HepG2 (cell line): ENCODE measurements around the gene ACOT13. TPM values are rescaled to one million over a fixed set of nuclear protein-coding genes. Genes with fewer than 3 reads are reported as not detected.

ENCODE experiments used
- AKAP8 ChIP-seq: sonication (generic); formaldehyde crosslinking; IDR thresholded peaks from 2 replicates; pipeline ENCODE4 v1.5.1; 2020; ENCODE audit warnings: mild to moderate bottlenecking, missing genetic modification reagents
- CTCF ChIP-seq: sonication (generic); formaldehyde crosslinking; IDR thresholded peaks from 2 replicates; pipeline ENCODE4 v1.5.0; 2020; ENCODE audit warnings: mild to moderate bottlenecking, missing genetic modification reagents, moderate library complexity
- DR1 ChIP-seq: sonication (generic); formaldehyde crosslinking; IDR thresholded peaks from 2 replicates; pipeline ENCODE4 v1.8.0; 2021; ENCODE audit warnings: mild to moderate bottlenecking, missing genetic modification reagents, inconsistent platforms
- FUBP1 ChIP-seq: sonication (generic); formaldehyde crosslinking; IDR thresholded peaks from 2 replicates; pipeline ENCODE4 v1.5.1; 2020; ENCODE audit warnings: missing genetic modification reagents, mild to moderate bottlenecking, borderline replicate concordance
- HCFC1 ChIP-seq: fragments of 150-350 bp; IDR thresholded peaks from 2 replicates; pipeline ENCODE4 v1.6.1; 2014; ENCODE audit warnings: low read depth, low read length
- KDM3A ChIP-seq: IDR thresholded peaks from 2 replicates; pipeline ENCODE4 v1.6.1; 2018; ENCODE audit warnings: low read depth, missing compliant biosample characterization
- MED13 ChIP-seq: sonication (generic); formaldehyde crosslinking; IDR thresholded peaks from 2 replicates; pipeline ENCODE4 v1.5.0; 2020; ENCODE audit warnings: missing genetic modification reagents
- MYC ChIP-seq: sonication (generic); formaldehyde crosslinking; IDR thresholded peaks from 2 replicates; pipeline ENCODE4 v1.9.0; 2021; ENCODE audit warnings: missing genetic modification reagents, borderline replicate concordance
- NCOA5 ChIP-seq: sonication (generic); formaldehyde crosslinking; IDR thresholded peaks from 2 replicates; pipeline ENCODE4 v1.4.0; 2020; ENCODE audit warnings: missing genetic modification reagents
- PLSCR1 ChIP-seq: sonication (generic); formaldehyde crosslinking; IDR thresholded peaks from 2 replicates; pipeline ENCODE4 v1.5.0; 2020; ENCODE audit warnings: missing genetic modification reagents, mild to moderate bottlenecking, borderline replicate concordance
- ZBTB33 ChIP-seq: sonication (generic); formaldehyde crosslinking; IDR thresholded peaks from 2 replicates; pipeline ENCODE4 v1.4.0; 2020; ENCODE audit warnings: missing genetic modification reagents
- ZBTB38 ChIP-seq: sonication (generic); formaldehyde crosslinking; IDR thresholded peaks from 2 replicates; pipeline ENCODE4 v1.5.1; 2020; ENCODE audit warnings: mild to moderate bottlenecking, missing genetic modification reagents
- ZHX2 ChIP-seq, 2 experiments: sonication (generic) in 1 of 2; formaldehyde crosslinking in 1 of 2; IDR thresholded peaks; 2 replicates each; pipeline versions ENCODE4 v1.6.1 to v1.9.0; 2014 to 2022; ENCODE audit warnings: antibody characterized with exemption in 1 of 2, borderline replicate concordance in 1 of 2, inconsistent platforms in 1 of 2, low read depth in 1 of 2, missing genetic modification reagents in 1 of 2
- ZNF660 ChIP-seq: sonication (generic); formaldehyde crosslinking; IDR thresholded peaks from 2 replicates; pipeline ENCODE4 v1.5.1; 2020; ENCODE audit warnings: mild to moderate bottlenecking, low read depth, missing genetic modification reagents, borderline replicate concordance
- ZNF747 ChIP-seq: sonication (generic); formaldehyde crosslinking; IDR thresholded peaks from 2 replicates; pipeline ENCODE4 v1.8.1; 2023; ENCODE audit warnings: missing genetic modification reagents, mild to moderate bottlenecking, borderline replicate concordance
- polyA plus RNA-seq, 8 experiments: library from polyadenylated mRNA; depleted of rRNA in 3 of 8; stranded (reverse) in 7 of 8; unstranded in 1 of 8; fragments of >200 nt; fragmentation: Illumina TruSeq in 4 of 8; extraction: Trizol in 4 of 8; gene quantifications; 2 replicates each; pipeline versions ENCODE4 v1.2.1 to v1.2.3, GENCODE V29; 2011 to 2016; ENCODE audit warnings: low read depth in 4 of 8, missing spikeins in 1 of 8, mixed read lengths in 1 of 8; ENCODE audit not compliant: insufficient read depth in 1 of 8
- total RNA-seq, 5 experiments: library from RNA; depleted of rRNA; stranded (reverse); fragments of >200 nt; fragmentation: Illumina TruSeq; extraction: Trizol; gene quantifications; 2 replicates each; pipeline ENCODE4 v1.2.3, GENCODE V29; 2016; ENCODE audit warnings: low read depth in 1 of 5

ACOT13 gene
- total and polyA plus RNA-seq, 2 of the 13 experiments (the other 11 are each of a cell fraction or from before 2014, with no cell fraction given): 31.5 to 45.1 TPM

GRCh38 chr6:24721461-24722215 is 54.8 kb downstream of the ACOT13 start (continued):
- TF ChIP-seq AKAP8 (CRISPR knock-in tag): no peak
- TF ChIP-seq ZNF660 (CRISPR knock-in tag): no peak
- TF ChIP-seq ZHX2 (IDR thresholded peaks at IDR 0.05; ENCODE audit: low read depth): no peak
- TF ChIP-seq ZHX2 (CRISPR knock-in tag; IDR thresholded peaks at IDR 0.05; ENCODE audit: borderline replicate concordance): no peak
- TF ChIP-seq CTCF (CRISPR knock-in tag): peak; percentile 3; the same call in 1 of the 2 replicates
- peak; percentile 62; the same call in 1 of the 2 replicates for TF ChIP-seq ZNF747 (CRISPR knock-in tag)
- 0 out of 2 replicates have a peak, but pooled peaks have one; percentile 16 for TF ChIP-seq MED13 (CRISPR knock-in tag)
- peak; percentile 91; the same call in 1 of the 2 replicates for TF ChIP-seq FUBP1 (CRISPR knock-in tag)
- no peak for TF ChIP-seq NCOA5 (CRISPR knock-in tag)
- TF ChIP-seq DR1 (CRISPR knock-in tag): no peak; the same call in 1 of the 2 replicates
- TF ChIP-seq KDM3A (CRISPR knock-in tag): 0 out of 2 replicates have a peak, but pooled peaks have one; percentile 21
- TF ChIP-seq ZBTB38 (CRISPR knock-in tag): peak; percentile 79
- TF ChIP-seq ZBTB33 (CRISPR knock-in tag): no peak; the same call in 1 of the 2 replicates
- TF ChIP-seq PLSCR1 (CRISPR knock-in tag): no peak
- peak; percentile 100 for TF ChIP-seq MYC (CRISPR knock-in tag)
- TF ChIP-seq HCFC1: no peak
